ENCODE measurements around the gene ASPSCR1. TPM values are rescaled to one million over a fixed set of nuclear protein-coding genes. Genes with fewer than 3 reads are reported as not detected.

Gene ASPSCR1
- total and polyA plus RNA-seq, 2 of the 8 experiments (the other 6 are each of a cell fraction or from before 2014, with no cell fraction given) = 33.3 to 43.7 TPM

DNA sequence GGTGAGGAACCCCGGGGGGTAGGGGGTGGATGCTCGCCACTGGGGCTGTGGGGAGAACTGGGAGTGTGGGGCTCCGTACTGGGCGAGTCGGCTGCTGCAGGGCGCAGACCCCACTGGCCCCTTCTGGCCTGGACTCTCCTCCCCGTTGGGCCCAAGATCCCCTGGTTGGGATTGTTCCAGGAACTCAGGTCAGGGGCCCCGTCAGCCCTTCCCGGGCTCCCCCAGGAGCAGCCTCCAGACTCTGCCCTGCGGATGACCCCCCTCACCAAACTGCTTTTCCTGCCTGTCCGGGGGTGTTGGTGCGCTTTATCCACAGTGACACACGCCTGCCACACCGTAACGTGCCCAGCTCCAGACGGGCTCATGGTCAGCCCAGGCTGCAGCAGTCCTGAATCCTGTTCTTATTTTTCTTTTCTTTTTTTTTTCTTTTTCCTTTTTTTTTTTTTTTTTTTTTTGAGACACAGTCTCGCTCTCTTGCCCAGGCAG, 24.2 kb downstream of the ASPSCR1 start:
- Histone ChIP-seq H3K27me3 (replicated peaks in 1 of 4; ENCODE audit: control insufficient read depth in 3 of 4, extremely low read depth in 1 of 4, insufficient read depth in 3 of 4, low read length in 3 of 4) (no peaks in the 10 kb centered on the region), H3K36me3 (ENCODE audit: control insufficient read depth in 2 of 4, insufficient read depth in 4 of 4, low read length in 3 of 4) (no peaks in the 10 kb centered on the region), H3K27ac (ENCODE audit: low read depth, low read length) (no peak overlapping the region), H3K79me1 (ENCODE audit: low read depth, low read length) (peaks cover 3% of the 10 kb centered on the region), H3K9me3 (ENCODE audit: insufficient read depth in 2 of 2, low read depth in 1 of 2, low read length in 1 of 2) (no peaks in the 10 kb centered on the region), H3K4me2 (ENCODE audit: insufficient read depth in 1 of 2, low read depth in 2 of 2, low read length in 2 of 2) (no peak overlapping the region), H4K8ac (ENCODE audit: extremely low read depth, insufficient read depth, low read length) (no peak overlapping the region), H4K91ac (replicated peaks; ENCODE audit: insufficient read length, low read length) (no peak overlapping the region), H2BK15ac (ENCODE audit: low read length) (no peak overlapping the region), H2BK120ac (replicated peaks; ENCODE audit: low read depth, low read length) (no peak overlapping the region), H2BK5ac (ENCODE audit: low read depth, low read length) (no peak overlapping the region), H3K14ac (ENCODE audit: insufficient read length) (no peak overlapping the region), H2BK20ac (ENCODE audit: low read length) (no peak overlapping the region), H3K23ac (ENCODE audit: insufficient read length) (no peak overlapping the region), H3K4ac (replicated peaks; ENCODE audit: insufficient read length, low read depth, low read length) (no peak overlapping the region), H3K9ac (replicated peaks in 1 of 4; ENCODE audit: extremely low read depth in 1 of 4, low read depth in 3 of 4, low read length in 3 of 4) (no peak overlapping the region), H2AK5ac (ENCODE audit: low read depth, low read length) (no peak overlapping the region), H3K18ac (ENCODE audit: extremely low read depth, low read length) (no peak overlapping the region), H3K4me1 (replicated peaks in 1 of 4; ENCODE audit: control insufficient read depth in 3 of 4, insufficient read depth in 4 of 4, low read length in 3 of 4) (no peaks in the 10 kb centered on the region; a peak in 1 of 7 replicates), H4K20me1 (replicated peaks in 1 of 2; ENCODE audit: control insufficient read depth in 1 of 2, insufficient read depth in 2 of 2, low read length in 2 of 2) (peaks cover 0 to 8% of the 10 kb centered on the region in 2 experiments), H4K5ac (ENCODE audit: insufficient read length, low read depth, low read length) (no peak overlapping the region), H3K79me2 (ENCODE audit: control insufficient read depth in 1 of 2, insufficient read depth in 2 of 2, low read length in 2 of 2) (no peaks in the 10 kb centered on the region), H3K56ac (replicated peaks; ENCODE audit: insufficient read length, low read depth, low read length) (no peak overlapping the region), H2AFZ (ENCODE audit: low read length) (no peak overlapping the region), H3K4me3 (ENCODE audit: extremely low read depth in 1 of 4, insufficient read depth in 2 of 4, low read depth in 3 of 4, low read length in 4 of 4) (no peak overlapping the region), H3K23me2 (ENCODE audit: low read depth, low read length) (0 out of 2 replicates have a peak, but pooled peaks cover 1% of the 10 kb centered on the region), H2BK12ac (ENCODE audit: low read depth, low read length) (no peak overlapping the region)
- 94% methylated on average over 13 of the region's 17 CpGs; no CpG with 5 or more reads in 1 of the 2 experiments for whole genome bisulfite sequencing, 2 experiments (ENCODE audit: extremely low coverage in 1 of 2, insufficient coverage in 1 of 2, insufficient read length in 1 of 2, insufficient replicate concordance in 2 of 2, low coverage in 1 of 2, low lambda C conversion rate in 2 of 2, missing lambda C conversion rate in 1 of 2)
- CTCF ChIA-PET (ENCODE audit: partially characterized antibody) = interaction anchor here (1.1 to 4.0 kb wide), 3 partner anchors 9 to 167 kb away, joined by 3 to 29 read pairs (median 4); partner anchors contain the start of gene PPP1R27
- DNase-seq (ENCODE audit: low read depth in 1 of 2, low spot score in 2 of 2) = no peak
- POLR2A ChIA-PET (ENCODE audit: partially characterized antibody) = interaction anchor here (1.2 to 1.9 kb wide), 3 partner anchors 8 to 17 kb away, joined by 3 to 9 read pairs (median 5); no protein-coding TSS in a partner anchor
- no peak for FAIRE-seq
- no peak for TF ChIP-seq JUND (IDR thresholded peaks at IDR 0.05; ENCODE audit: low read length)
